Measurements from ENCODE around the gene METTL22. TPM values are rescaled to one million over a fixed set of nuclear protein-coding genes. Genes with fewer than 3 reads are reported as not detected.

METTL22 gene
- polyA plus RNA-seq, 1 of the 3 experiments (the other 2 are of a cell fraction) = 38.3 TPM

GRCh38 chr16:8670014-8670560, 48.6 kb downstream of the METTL22 start:
- TF ChIP-seq, protein P1, sequence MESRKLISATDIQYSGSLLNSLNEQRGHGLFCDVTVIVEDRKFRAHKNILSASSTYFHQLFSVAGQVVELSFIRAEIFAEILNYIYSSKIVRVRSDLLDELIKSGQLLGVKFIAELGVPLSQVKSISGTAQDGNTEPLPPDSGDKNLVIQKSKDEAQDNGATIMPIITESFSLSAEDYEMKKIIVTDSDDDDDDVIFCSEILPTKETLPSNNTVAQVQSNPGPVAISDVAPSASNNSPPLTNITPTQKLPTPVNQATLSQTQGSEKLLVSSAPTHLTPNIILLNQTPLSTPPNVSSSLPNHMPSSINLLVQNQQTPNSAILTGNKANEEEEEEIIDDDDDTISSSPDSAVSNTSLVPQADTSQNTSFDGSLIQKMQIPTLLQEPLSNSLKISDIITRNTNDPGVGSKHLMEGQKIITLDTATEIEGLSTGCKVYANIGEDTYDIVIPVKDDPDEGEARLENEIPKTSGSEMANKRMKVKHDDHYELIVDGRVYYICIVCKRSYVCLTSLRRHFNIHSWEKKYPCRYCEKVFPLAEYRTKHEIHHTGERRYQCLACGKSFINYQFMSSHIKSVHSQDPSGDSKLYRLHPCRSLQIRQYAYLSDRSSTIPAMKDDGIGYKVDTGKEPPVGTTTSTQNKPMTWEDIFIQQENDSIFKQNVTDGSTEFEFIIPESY (IDR thresholded peaks at IDR 0.05; ENCODE audit: borderline replicate concordance, low read depth) = no peak
- TF ChIP-seq SIN3A (IDR thresholded peaks at IDR 0.05; ENCODE audit: borderline replicate concordance, low read depth, low read length) (no peak), CHD2 (IDR thresholded peaks at IDR 0.05; ENCODE audit: low read length, partially characterized antibody) (no peak), TEAD4 (IDR thresholded peaks at IDR 0.05; ENCODE audit: borderline replicate concordance, insufficient read depth) (no peak), FOXM1 (IDR thresholded peaks at IDR 0.05; ENCODE audit: low read depth) (no peak), POLR2AphosphoS5 (IDR thresholded peaks at IDR 0.05; ENCODE audit: low read depth, low read length) (no peak), EZH2phosphoT487 (IDR thresholded peaks at IDR 0.05; ENCODE audit: borderline replicate concordance, low read depth) (no peak), REST (IDR thresholded peaks at IDR 0.05; ENCODE audit: low read depth, low read length) (no peak)
- TF ChIP-seq, protein P2, sequence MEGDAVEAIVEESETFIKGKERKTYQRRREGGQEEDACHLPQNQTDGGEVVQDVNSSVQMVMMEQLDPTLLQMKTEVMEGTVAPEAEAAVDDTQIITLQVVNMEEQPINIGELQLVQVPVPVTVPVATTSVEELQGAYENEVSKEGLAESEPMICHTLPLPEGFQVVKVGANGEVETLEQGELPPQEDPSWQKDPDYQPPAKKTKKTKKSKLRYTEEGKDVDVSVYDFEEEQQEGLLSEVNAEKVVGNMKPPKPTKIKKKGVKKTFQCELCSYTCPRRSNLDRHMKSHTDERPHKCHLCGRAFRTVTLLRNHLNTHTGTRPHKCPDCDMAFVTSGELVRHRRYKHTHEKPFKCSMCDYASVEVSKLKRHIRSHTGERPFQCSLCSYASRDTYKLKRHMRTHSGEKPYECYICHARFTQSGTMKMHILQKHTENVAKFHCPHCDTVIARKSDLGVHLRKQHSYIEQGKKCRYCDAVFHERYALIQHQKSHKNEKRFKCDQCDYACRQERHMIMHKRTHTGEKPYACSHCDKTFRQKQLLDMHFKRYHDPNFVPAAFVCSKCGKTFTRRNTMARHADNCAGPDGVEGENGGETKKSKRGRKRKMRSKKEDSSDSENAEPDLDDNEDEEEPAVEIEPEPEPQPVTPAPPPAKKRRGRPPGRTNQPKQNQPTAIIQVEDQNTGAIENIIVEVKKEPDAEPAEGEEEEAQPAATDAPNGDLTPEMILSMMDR (IDR thresholded peaks at IDR 0.05) = no peak
- Histone ChIP-seq H3K9me3 (no peaks in the 10 kb centered on the region), H3K4me3 (ENCODE audit: low read depth in 2 of 2, low read length in 1 of 2) (no peak overlapping the region), H3K9ac (no peak overlapping the region), H3F3A (replicated peaks; ENCODE audit: insufficient read depth) (no peaks in the 10 kb centered on the region), H3K27ac (ENCODE audit: low read depth in 2 of 2, low read length in 1 of 2) (no peak overlapping the region), H3K79me2 (ENCODE audit: insufficient read depth) (no peaks in the 10 kb centered on the region), H4K20me1 (ENCODE audit: insufficient read depth) (no peaks in the 10 kb centered on the region), H3K27me3 (ENCODE audit: insufficient read depth) (no peaks in the 10 kb centered on the region), H3K9me2 (no peaks in the 10 kb centered on the region), H3K4me1 (ENCODE audit: control insufficient read depth in 1 of 2, insufficient read depth in 2 of 2, low read depth in 1 of 2, low read length in 1 of 2) (peaks cover 2 to 7% of the 10 kb centered on the region in 2 experiments; a peak in 1 of 4 replicates), H2AFZ (ENCODE audit: low read depth) (no peak overlapping the region), H3K36me3 (replicated peaks in 1 of 2; ENCODE audit: control insufficient read depth in 1 of 2, insufficient read depth in 2 of 2, low read length in 1 of 2) (no peaks in the 10 kb centered on the region), H3K4me2 (no peak overlapping the region)
- CTCF ChIA-PET = interaction anchor here (0.7 to 4.0 kb wide), 5 partner anchors 9 to 210 kb away, joined by 3 to 23 read pairs (median 12); no protein-coding TSS in a partner anchor
- DNase-seq = no peak
- POLR2A ChIA-PET = interaction anchor here (0.5 kb wide), 1 partner anchor 12 kb away, joined by 3 read pairs; no protein-coding TSS in a partner anchor
- 33% methylated on average over 1 of the region's 1 CpG for WGBS (ENCODE audit: low lambda C conversion rate)
